ENCODE results near the gene EML1.

Gene EML1

GRCh38 chr14:99925471-99925870 lies 132.3 kb downstream of the EML1 start:
- no peak overlapping the region for H3K27ac ChIP-seq
- TF ChIP-seq, protein P1, sequence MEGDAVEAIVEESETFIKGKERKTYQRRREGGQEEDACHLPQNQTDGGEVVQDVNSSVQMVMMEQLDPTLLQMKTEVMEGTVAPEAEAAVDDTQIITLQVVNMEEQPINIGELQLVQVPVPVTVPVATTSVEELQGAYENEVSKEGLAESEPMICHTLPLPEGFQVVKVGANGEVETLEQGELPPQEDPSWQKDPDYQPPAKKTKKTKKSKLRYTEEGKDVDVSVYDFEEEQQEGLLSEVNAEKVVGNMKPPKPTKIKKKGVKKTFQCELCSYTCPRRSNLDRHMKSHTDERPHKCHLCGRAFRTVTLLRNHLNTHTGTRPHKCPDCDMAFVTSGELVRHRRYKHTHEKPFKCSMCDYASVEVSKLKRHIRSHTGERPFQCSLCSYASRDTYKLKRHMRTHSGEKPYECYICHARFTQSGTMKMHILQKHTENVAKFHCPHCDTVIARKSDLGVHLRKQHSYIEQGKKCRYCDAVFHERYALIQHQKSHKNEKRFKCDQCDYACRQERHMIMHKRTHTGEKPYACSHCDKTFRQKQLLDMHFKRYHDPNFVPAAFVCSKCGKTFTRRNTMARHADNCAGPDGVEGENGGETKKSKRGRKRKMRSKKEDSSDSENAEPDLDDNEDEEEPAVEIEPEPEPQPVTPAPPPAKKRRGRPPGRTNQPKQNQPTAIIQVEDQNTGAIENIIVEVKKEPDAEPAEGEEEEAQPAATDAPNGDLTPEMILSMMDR (conservative IDR thresholded peaks at IDR 0.05) = no peak
- TF ChIP-seq ZFX (IDR thresholded peaks at IDR 0.05) = no peak

- no peak overlapping the region for H3K27ac ChIP-seq
- no peak for TF ChIP-seq ZFX (IDR thresholded peaks at IDR 0.05)
- TF ChIP-seq, protein P1 (conservative IDR thresholded peaks at IDR 0.05) = no peak
Measured at GRCh38 chr14:99928963-99929362, 135.8 kb downstream of the EML1 start.

DNA sequence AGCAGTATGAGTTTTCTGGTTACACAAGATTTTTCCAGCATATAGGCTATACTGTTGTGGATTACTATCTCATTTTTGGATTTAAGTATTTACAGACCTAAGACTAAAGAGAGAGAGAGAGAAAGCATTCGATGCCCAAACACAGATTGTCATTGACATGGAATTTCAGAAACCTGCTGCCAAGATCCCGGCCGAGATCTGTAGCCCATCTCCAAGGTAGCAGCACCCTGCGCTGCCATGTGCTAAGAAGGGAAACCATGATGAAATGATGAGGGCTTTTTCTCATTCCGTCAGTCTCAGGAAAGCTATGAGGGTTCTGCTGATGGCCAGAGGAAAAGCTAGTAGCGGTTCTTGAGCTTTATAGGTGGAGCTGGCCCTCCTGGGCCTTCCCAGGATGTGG lies 136.4 kb downstream of the EML1 start:
- TF ChIP-seq ZFX (IDR thresholded peaks at IDR 0.05) = no peak
- TF ChIP-seq, protein P1 (conservative IDR thresholded peaks at IDR 0.05) = no peak
- no peak overlapping the region for H3K27ac ChIP-seq

DNA sequence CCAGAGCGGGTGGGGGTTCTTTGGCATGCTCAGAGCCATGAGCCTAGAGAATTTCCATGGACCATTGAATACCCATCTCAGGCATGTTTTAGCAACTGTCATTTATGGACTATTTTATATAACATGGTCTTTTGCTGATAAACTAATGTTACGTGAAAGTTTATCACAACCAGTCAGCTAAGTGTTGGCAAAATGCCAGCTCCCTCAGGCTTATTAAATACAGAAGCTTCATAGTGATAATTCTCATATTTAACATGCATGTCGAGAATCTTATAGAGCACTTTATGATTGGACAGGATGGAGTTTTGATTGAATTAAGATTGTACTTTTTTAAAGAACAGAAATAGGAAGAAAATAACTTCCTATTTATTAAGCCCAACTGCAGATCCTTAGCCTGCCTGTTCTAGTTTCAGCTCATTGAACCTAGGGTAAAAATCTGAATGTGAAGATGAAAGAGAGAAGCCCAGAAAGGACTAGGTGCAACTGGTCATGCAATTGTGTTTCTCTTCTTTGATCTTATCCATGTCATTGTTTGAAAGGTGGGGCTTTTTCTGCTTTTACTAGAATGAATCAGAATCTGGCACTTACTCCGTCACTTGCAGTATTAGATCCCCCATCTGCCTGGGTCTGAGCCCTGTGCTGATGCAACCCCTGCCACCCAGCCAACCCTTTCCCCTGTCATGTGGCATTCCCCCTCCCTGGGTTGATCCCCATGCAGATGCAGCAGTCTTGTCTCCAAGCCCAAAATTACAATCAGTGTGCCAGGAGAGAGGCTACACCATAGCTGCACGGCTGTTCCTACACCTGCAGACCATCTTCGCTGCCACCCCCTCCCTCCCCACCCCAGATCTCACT lies 137.4 kb downstream of the EML1 start:
- H3K27ac ChIP-seq = no peak overlapping the region
- no peak for TF ChIP-seq ZFX (IDR thresholded peaks at IDR 0.05)
- TF ChIP-seq, protein P1 (conservative IDR thresholded peaks at IDR 0.05) = no peak

- TF ChIP-seq, protein P1 (conservative IDR thresholded peaks at IDR 0.05) = no peak
- TF ChIP-seq ZFX (IDR thresholded peaks at IDR 0.05) = no peak
- no peak overlapping the region for H3K27ac ChIP-seq
Measured at GRCh38 chr14:99931308-99931707, 138.1 kb downstream of the EML1 start.

DNA sequence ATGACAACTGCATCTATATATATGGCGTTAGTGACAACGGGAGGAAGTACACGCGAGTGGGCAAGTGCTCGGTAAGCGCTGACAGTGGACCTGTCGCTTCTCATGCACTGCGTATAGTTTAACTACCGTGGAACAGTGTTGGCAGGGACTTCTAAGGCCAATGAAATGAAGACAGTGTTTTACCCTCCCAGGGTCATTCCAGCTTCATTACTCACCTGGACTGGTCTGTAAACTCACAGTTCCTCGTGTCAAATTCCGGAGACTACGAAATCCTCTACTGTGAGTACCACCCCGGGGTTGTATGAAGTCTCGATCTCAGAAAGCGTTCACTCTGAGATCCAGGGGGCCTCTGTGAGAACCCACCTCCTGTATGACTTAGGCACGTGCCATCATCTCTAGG lies 142.8 kb downstream of the EML1 start:
- TF ChIP-seq ZFX (IDR thresholded peaks at IDR 0.05) = no peak
- TF ChIP-seq, protein P1 (conservative IDR thresholded peaks at IDR 0.05) = no peak
- no peak overlapping the region for H3K27ac ChIP-seq

DNA sequence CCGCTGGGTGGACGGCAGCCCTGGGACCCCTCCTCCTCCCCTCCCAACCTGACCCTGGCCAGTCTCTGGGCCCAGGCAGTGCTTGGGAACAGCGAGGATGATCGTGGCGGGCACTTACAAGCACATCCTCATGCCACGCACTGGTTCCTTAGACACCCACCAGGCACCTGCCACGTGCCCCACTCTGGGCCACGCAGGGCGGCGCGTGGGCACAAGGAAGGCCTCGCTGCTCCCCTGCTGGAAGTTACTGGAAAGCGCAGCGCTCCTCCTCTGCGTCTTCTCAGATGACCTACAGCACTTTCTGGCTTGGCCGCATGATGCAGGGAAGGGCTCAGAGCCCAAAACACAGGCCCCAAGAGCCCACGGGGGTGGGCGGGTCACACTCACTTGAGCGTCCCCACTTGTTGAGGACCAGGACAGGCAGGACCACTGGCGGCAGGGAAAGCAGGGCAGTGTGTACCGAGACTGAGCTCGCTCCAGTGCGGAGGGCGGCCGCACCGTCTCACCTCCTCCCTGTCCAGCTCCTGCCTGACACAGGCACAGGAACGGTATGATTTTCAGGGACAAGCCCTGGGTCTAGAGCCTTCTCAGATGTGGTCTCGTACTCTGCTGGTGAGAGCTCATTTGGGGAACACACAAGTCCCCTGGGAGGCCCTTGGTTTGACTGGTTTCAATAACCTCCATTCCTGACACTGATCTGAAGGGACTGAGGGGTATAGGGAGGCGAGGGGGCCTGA lies 143.7 kb downstream of the EML1 start:
- H3K27ac ChIP-seq = no peak overlapping the region
- TF ChIP-seq ZFX (IDR thresholded peaks at IDR 0.05) = no peak
- TF ChIP-seq, protein P1 (conservative IDR thresholded peaks at IDR 0.05) = no peak

Data from C4-2B (cell line).